NCI-H2171 treated with DMSO at 0.1 percent for 48 hours (cell line): Measurements from ENCODE around the gene DLST.

Experiments
- DNase-seq: peaks from one replicate; lab custom pipeline; 2025; lab: John Stamatoyannopoulos, UW

The DLST gene

GRCh38 chr14:74896400-74896799 lies 14.7 kb downstream of the DLST start:
- no peak for DNase-seq

DNA sequence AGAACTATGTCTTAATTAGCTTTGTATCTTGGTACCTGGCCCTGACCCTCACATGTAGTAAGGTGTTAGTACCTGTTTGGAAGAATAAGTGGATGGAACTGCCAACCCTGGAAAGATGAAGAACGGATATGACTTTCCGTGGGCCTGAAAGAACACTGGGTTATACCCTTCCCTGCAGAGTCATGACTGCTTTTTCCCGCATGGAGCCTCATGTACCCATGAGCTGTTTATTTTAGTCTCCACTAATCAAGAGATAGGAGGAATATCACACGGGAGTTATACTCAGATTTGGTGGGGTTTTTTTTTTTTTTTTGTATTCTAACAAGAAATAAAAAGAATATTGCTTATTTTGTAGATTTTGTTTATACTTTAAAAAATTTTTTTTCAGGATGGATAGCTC lies 15.9 kb downstream of the DLST start:
- DNase-seq = no peak

DNA sequence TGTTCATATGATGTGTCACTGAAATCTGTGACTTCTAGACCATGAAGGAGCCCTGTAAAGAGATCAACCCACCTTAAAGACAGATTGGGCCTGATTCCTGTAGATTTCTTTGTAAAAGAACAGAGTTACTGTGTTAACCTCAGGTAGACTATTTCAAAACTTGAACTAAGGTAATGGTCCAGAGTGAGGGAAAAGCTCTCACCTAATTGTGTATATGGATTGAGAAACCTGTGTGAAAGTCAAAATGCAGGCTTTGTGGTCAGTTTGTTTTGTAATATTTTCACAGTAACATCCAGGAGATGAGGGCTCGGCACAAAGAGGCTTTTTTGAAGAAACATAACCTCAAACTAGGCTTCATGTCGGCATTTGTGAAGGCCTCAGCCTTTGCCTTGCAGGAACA lies 16.4 kb downstream of the DLST start:
- DNase-seq = no peak

GRCh38 chr14:74898694-74899093 lies 17.0 kb downstream of the DLST start:
- no peak for DNase-seq

DNA sequence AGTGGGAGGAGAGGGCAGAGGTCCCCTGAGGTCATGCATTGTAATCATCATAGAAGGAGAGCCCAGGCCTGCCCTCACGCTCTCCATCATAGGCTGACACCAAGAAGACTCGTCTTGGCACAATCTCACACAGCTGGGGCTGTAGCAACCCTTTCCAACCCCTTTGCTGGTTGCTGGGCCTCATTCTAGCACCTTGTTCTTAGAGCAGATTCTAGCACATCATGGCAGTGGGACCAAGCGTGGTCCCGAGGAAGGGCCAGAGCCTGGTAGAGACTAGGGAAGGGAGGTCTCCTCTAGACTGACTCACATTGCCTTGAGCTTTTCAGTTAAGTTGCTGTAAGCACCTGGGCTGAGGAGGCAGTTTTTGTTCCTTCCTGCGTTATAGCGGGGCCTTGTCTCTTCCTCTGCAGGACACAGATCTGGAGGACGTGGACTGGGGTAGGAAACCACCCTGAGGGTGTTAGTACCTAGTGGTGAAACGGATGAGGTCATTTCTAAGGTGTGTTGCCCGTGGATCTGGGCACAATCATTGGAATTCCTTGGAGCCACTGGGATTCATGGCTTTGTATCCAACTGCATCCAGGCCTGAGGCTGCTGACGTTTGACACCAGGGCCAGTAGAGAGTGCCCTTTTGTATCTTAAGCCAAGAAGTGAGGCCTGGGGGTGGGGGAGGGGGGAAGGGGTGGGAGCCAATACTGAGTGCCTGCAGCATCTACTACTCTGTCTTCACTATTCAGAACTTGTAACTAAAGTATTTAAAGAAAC lies 21.4 kb downstream of the DLST start:
- no peak for DNase-seq

DNA sequence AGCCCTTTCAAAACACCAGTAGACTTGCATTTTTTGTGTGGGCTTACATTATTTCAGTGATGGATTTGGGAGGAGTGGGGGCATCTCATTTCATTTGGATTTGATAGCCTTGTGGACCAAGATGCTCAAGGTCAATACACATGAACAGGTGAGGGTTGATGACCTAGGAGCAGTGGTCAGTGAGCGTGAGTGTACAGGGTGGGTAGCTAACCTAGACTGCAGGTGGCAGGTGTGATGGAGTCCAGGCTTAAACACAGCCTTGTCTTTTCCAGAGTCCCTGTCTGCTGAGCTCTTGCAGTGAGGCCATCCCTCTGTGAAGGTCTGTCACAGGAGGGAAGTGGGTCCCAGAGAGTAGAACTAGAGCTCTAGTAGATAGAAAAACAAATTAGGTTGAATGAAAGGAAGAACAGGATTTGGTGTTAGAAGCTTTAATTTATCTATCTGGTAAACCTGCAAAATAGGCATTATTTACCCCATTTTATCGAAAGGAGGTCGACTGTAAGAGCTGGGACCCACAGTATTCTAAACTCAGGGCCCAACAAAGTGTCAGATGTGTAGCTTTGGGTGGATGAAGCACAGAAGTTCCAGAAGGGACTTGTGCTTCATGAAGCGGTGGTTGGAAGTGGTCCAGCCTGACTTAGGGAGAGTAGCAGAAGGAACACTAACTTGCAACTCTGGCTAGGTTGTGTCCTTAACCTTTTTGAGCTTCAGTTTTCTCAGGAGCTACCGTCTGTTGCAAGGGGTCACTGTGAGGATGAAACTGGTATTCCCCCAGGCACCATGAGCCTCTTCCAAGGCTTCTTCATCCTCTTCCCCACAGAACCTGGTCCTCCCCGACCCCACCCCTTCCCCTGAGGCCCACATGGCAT lies 23.2 kb downstream of the DLST start:
- DNase-seq = no peak

- DNase-seq = peak; percentile 44
Measured at GRCh38 chr14:74905595-74906142, 24.0 kb downstream of the DLST start.

DNA sequence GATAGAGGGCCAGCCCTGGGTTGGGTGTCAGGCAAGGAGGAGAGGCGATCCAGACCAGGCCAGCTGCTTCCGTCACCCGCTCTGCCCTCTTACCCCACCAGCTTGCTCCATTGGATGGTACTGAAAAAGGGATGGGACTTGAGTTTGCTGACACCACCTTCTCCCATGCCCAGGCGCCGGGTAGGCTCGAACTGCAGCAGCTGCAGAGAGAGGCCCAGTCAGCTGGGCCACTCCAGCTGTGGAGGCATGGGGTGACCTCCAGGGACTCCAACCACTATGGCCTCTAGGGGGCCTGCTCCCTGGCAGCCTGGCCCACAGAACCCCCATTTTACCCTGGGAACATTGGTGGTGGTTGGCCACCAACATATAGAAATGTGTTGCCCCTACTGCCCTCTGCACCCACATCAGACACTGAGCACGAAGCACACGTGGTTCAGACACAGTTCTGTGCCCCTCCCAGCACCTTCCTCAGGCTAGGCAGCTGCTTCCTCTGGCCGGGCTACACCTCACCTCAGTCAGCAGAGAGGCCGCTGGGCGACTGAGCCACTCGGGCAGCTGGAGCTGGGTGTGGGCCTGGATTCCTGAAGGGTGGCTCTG lies 25.3 kb downstream of the DLST start:
- no peak for DNase-seq

DNA sequence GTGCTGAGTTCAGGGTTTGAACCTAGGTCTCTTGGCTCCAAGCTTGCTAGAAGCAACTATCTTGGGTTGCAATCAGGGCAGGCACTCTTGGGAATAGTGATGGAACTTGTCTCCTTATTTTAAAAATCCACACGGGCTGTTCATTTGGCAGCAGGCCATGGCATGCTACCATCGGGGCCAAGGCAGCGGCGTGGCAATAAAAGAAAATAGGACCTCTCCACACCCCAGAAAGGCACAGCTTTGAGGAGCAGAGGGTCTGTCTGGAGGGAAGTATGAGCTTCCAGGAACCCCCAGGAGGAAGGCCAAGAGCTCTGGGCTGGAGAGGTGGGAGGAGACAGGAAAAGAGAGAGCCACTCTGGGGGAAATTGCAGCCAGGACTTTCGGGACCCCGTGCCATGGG lies 26.0 kb downstream of the DLST start:
- DNase-seq = peak; percentile 74

DNA sequence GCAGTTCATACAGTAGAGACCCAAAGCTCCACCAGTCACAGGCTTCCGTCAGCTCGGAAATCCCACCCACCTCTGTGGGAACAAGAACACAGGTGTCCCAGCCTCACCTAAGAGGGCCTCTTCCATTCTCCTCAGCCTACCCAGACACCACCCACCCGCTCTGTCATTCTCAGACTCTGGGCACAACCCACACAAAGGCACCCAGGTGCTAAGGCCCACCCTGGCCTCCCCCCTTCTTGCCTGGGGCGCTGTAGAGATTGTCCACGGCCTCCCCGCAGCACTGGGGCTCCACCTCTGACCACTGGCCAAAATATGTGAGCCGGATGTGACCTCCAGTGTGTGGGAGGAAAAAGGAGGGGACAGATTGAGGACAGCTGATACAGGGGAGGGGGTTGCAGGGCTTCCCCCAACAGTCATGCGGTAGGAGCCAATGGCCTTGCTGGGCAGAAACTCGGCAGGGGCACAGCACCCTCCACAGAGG lies 27.2 kb downstream of the DLST start:
- DNase-seq = no peak

DNA sequence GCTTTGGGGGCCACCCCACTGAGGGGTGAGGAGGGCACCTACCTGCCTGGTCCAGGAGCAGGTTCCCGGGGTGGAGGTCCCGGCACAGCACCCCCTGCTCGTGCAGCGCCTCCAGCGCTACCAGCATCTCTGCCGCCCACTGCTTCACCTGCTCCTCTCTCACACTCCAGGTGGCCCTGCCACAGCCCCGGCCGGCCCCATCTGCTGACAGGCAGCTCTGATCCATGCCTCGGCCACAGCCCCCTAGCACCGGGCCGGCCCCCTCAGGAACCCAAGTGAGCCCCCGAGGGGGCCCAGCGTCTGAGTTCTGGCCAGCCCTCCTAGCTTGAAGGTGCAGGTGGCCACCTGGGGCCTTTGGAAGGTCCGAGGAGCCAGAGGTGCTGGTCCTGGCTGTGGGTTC lies 27.8 kb downstream of the DLST start:
- no peak for DNase-seq

GRCh38 chr14:74909911-74910310 lies 28.2 kb downstream of the DLST start:
- DNase-seq = no peak

DNA sequence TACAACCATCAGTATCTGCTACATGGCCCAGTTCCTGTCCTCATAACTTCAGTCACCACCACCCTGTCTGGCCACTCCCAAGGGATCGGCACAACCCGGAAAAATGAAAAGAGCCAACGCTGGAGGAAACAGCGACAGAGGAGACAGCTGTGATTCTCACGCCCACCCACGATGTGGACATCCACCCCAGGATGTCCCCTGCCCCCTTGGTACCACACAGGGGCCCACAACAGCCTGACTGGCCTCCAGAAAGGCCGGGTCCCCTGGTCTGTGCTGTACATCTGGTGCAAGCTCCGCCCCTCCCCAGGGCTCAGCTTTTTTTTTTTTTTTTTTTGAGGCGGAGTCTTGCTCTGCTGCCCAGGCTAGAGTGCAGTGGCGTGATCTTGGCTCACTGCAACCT lies 28.8 kb downstream of the DLST start:
- DNase-seq = no peak

DNA sequence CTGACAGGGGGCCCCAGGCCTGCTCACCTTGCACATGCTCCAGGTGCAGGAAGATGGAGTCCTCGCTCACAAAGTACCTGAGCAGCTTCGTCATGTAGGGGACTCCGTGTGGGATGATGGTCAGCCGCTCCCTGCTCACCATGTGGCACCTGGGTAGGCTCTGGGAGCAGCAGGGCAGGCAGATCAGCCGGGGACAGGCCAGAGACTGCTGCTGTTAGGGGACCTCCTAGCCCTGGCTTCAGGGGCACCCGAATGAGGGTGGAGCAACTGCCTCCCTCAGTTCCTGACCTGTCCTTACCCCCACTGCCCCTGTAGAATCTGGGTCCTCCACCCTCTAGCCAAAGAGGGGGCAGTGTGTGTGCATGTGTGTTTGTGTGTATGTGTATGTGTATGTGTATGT lies 29.5 kb downstream of the DLST start:
- DNase-seq = no peak

DNA sequence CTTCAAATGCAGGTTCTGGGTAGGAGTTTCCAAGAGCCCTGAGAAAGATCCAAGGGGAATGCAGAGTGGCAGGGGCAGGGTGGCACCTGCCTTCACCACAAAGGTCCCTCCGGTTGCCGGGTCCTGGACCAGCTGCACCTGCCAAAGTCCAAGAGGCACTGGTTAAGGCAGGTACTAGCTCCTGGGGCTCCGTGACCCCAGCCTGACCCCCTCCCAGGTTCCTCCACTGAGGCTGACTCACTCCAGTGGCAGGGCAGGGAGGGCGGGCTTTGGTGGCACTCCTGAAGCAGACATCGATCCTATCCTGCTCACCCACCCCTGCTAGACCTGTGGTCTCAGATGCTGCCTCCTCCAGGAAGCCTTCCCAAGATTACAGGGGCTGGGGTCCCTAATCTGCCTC lies 30.0 kb downstream of the DLST start:
- DNase-seq = no peak

DNA sequence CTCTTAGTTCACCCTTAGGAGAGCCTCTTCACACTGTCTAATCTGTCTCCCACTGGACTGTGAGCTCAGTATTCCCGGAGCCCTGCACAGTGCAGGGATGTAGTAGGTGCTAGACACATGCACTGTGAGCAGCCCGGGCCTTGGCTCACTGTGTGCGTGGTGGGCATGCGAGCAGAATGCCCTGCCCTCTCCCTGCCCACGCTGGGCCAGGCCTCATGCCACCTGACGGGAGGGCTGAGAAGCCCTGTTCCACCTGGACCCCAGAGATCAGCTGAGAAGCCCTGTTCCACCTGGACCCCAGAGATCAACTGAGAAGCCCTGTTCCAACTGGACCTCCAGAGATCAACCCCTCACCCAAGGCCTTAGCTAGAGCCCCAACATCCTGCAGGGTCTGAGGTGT lies 30.4 kb downstream of the DLST start:
- no peak for DNase-seq

DNA sequence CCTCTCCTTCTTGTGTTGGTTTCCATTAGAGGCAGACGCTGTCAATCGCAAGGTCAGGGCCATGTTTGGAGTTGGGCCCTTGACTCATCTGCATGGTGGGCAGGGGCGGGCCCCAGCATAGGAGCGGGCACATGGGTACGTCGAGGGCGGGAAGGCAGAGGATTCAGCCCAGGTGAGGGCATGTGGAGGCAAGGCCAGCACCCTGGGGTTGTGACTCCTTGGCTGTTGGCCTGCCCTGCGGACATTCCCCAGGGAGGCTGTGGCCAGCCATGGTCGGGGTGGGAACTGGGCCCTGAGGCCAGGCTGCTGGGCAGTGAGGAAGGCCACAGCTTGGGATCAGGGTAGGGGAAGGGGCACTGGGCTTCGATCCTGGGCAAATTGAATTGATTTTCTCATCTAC lies 31.1 kb downstream of the DLST start:
- no peak for DNase-seq

- no peak for DNase-seq
Measured at GRCh38 chr14:74913393-74913910, 31.7 kb downstream of the DLST start.

- peak; percentile 31 for DNase-seq
Measured at GRCh38 chr14:74913986-74914573, 32.4 kb downstream of the DLST start.

DNA sequence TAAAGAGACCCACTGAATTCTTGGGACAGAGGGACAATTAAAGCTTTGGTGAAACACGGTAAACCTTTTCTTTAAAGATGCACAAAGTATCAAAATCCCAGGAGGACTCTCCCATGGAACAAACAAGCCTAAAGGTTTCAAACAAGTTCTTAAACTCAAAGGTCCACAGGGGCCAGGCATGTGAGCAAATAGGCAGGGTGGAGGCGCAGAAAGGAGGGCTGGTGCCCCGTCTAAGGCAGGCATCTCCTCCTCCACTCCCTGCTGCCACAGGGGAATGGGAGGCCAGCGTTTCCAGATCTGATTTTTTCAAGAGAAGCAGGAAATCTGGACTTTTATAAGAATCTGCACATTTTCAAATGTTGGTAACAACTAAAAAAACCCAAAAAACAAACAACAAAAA lies 33.7 kb downstream of the DLST start:
- DNase-seq = no peak

DNA sequence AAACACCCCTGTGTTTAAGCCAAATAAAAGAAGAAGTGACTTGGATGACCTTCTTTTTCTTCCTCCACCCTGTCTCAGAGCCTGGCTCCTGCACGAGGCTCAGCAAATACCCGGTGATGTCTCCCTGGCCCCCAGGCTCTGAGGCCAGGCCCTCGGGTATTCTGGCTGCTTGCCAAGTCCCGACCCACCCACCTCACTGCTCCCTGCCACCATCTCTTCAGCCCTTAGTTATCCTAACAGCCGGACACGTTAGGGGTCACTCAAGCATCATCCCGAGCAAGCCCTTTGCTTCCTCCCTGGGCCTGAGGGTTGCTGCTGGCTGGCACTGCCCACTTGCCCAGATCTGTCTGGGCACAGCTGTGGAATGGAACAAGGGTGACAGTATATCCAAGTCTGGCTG lies 34.1 kb downstream of the DLST start:
- DNase-seq = no peak

DNA sequence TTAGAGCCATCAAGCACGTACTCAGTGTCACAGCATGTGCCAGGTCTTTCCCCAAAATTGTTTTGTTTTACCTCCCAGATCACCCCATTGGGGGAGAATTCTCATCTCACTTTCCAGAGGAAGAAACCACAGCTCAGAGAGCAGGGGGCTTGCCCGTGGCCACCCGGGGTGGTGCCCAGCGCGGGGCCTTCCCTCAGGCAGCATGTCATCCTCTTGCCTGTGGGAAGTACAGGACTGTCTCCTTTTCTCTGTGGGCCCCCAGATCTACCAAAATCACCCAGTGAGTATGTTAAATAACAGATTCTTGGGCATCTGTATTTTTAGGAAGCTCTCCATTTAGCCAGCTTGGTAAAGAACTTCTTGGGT lies 35.4 kb downstream of the DLST start:
- DNase-seq = no peak
